ENCODE measurements around the gene UBFD1. TPM values are rescaled to one million over a fixed set of nuclear protein-coding genes. Genes with fewer than 3 reads are reported as not detected.

The UBFD1 gene, protein sequence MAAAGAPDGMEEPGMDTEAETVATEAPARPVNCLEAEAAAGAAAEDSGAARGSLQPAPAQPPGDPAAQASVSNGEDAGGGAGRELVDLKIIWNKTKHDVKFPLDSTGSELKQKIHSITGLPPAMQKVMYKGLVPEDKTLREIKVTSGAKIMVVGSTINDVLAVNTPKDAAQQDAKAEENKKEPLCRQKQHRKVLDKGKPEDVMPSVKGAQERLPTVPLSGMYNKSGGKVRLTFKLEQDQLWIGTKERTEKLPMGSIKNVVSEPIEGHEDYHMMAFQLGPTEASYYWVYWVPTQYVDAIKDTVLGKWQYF
- 10 to 100 TPM; 19.4 to 90.8 (median 37.9) TPM for total RNA-seq

DNA sequence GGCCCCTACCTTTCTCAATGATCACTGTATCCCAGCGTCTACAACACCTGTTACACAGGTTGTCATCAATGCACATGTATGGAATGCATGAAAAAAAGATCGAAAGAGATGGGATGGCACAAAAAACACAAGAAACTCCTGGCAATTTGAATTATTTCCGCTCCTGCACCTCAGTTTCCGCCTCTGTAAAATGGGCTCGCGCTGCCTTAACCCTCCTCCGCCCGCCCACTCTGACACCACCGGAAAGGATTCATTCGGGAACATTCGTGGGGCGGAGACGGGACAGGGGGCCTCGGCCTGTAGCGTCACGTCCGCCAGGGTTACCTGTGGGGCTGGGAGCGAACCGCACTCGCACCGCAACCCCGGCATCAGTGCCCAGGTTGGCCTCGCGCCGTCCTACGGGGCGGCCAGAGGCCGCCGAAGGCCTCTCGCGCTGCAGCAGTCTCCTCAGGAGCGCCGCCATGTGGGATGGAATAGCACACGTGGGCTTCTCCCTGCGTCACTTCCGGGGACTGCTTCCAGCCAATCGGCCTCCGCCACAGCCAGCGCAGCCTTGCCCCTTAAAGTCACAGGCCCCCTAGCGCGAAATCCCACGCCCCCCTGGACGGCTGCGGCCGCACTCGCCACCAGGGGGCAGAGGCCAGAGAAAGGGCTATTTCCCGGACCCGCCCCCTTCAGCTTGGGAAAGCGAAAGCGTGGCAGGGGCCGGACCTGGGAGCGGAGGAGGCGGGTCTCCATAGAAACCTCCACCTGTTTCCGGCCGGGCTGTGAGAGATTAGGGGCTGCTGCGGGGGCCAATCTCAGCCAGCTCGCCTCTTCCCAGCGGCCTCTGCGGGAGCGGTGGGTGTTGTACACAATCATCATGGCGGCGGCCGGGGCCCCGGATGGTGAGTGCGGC lies at the start of gene UBFD1, which contains the start of gene EARS2:
UBFD1 (plus strand) TSS at position 847 of the 898 bp plus-strand sequence; CDS start at position 863, 16 bp downstream.
EARS2 (minus strand) TSS at position 470 of the 898 bp plus-strand sequence; CDS start at position 463, 7 bp downstream.
- TF ChIP-seq POLR2A (IDR thresholded peaks at IDR 0.05), result peak in 1 of 2 donors; percentile 8
- TF ChIP-seq CTCF (IDR thresholded peaks at IDR 0.05), result peak; percentile 94 to 99 (median 98)
- peak within 1 kb of the TSS; percentile 83 to 94 (median 84) for H3K27ac ChIP-seq
- H3K4me1 ChIP-seq, result peaks cover 0 to 26% (median 0%) of the 10 kb centered on the region in 4 donors
- no peaks in the 10 kb centered on the region for H3K27me3 ChIP-seq
- peak within 1 kb of the TSS; percentile 86 to 99 (median 93) for H3K4me3 ChIP-seq
- DNase-seq, result peak; percentile 98 to 99 (median 99)
- H3K36me3 ChIP-seq, result peaks cover 0 to 27% (median 0%) of the 10 kb centered on the region in 3 donors
- H3K9me3 ChIP-seq, result no peaks in the 10 kb centered on the region

GRCh38 chr16:23508589-23509440 lies 48.7 kb upstream of the UBFD1 start:
- DNase-seq, result no peak
- peak overlapping the region; percentile 70 to 98 (median 90) for H3K4me3 ChIP-seq
- H3K4me1 ChIP-seq, result peaks cover 0 to 38% (median 22%) of the 10 kb centered on the region in 4 donors
- peak overlapping the region in 2 of 4 donors; percentile 92 to 93 for H3K27ac ChIP-seq
- no peaks in the 10 kb centered on the region for H3K9me3 ChIP-seq
- H3K36me3 ChIP-seq, result no peaks in the 10 kb centered on the region
- no peak for TF ChIP-seq CTCF (IDR thresholded peaks at IDR 0.05)
- TF ChIP-seq POLR2A (IDR thresholded peaks at IDR 0.05), result no peak
- no peaks in the 10 kb centered on the region for H3K27me3 ChIP-seq

DNA sequence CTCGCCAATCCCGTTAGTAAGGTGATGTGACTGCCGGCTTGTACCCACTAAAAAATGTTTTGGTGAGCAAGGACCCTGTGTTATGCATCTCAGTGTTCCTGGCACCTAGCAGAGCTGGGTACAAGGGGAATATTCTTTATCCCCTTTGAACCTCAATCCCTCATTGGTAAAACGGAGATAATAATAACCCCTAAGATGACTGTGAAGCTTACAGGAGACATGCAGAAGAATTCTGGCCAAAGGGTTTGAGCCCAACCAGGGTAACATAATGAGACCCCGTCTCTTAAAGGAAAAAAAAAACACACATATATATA lies 48.1 kb upstream of the UBFD1 start:
- Histone ChIP-seq H3K27me3 (no peaks in the 10 kb centered on the region), H3K27ac (peak overlapping the region in 3 of 4 donors; percentile 83 to 93 (median 92)), H3K36me3 (no peaks in the 10 kb centered on the region), H3K4me1 (peaks cover 0 to 33% (median 18%) of the 10 kb centered on the region in 4 donors), H3K9me3 (no peaks in the 10 kb centered on the region), H3K4me3 (peak overlapping the region; percentile 70 to 98 (median 90))
- no peak for DNase-seq
- TF ChIP-seq CTCF (IDR thresholded peaks at IDR 0.05) (no peak), POLR2A (IDR thresholded peaks at IDR 0.05) (no peak)

GRCh38 chr16:23509782-23510163 lies 47.8 kb upstream of the UBFD1 start:
- H3K27ac ChIP-seq, result peak overlapping the region; percentile 83 to 93 (median 88)
- peaks cover 0 to 30% (median 15%) of the 10 kb centered on the region in 4 donors for H3K4me1 ChIP-seq
- H3K4me3 ChIP-seq, result peak overlapping the region; percentile 70 to 98 (median 90)
- TF ChIP-seq CTCF (IDR thresholded peaks at IDR 0.05) (no peak), POLR2A (IDR thresholded peaks at IDR 0.05) (no peak)
- no peaks in the 10 kb centered on the region for H3K27me3 ChIP-seq
- peak; percentile 35 to 60 (median 55) for DNase-seq
- H3K36me3 ChIP-seq, result no peaks in the 10 kb centered on the region
- H3K9me3 ChIP-seq, result no peaks in the 10 kb centered on the region
